WERI-Rb-1 (cell line): ENCODE measurements around the gene GRIN1.
"Not testable (repeated sequence)": the region's sequence is repeated elsewhere in the genome, so short reads cannot be mapped to it uniquely, and the experiment has no call there.

Experiments
- DNase-seq: peaks from one replicate; pipeline ENCODE4 v3.0.0-alpha.2; 2020
- H3K27ac ChIP-seq: fragments of 250-450 bp; sonication (Bioruptor Pico); 2 replicates; pipeline ENCODE4 v1.5.1; 2020; ENCODE audit warnings: mild to moderate bottlenecking, moderate library complexity
- H3K27me3 ChIP-seq: fragments of 250-450 bp; sonication (Bioruptor Pico); 2 replicates; pipeline ENCODE4 v1.5.1; 2021; ENCODE audit warnings: mild to moderate bottlenecking, low read depth, moderate library complexity; ENCODE audit not compliant: insufficient read depth, severe bottlenecking
- H3K36me3 ChIP-seq: fragments of 250-450 bp; sonication (Bioruptor Pico); 2 replicates; pipeline ENCODE4 v1.5.1; 2020; ENCODE audit warnings: mild to moderate bottlenecking, moderate library complexity
- H3K4me3 ChIP-seq: 2 replicates; pipeline ENCODE4 v1.5.1; 2011; ENCODE audit warnings: low read depth, mild to moderate bottlenecking, control low read depth, low read length
- H3K9me3 ChIP-seq: fragments of 250-450 bp; sonication (Bioruptor Pico); 2 replicates; pipeline ENCODE4 v1.5.1; 2021; ENCODE audit warnings: mild to moderate bottlenecking, moderate library complexity; ENCODE audit not compliant: severe bottlenecking
- CTCF ChIP-seq: IDR thresholded peaks from 2 replicates; pipeline ENCODE4 v1.5.1; 2011; ENCODE audit warnings: low read depth, mild to moderate bottlenecking, control low read depth, inconsistent platforms, low read length

The GRIN1 gene

GRCh38 chr9:137129456-137130175, 9.3 kb upstream of the GRIN1 start:
- Histone ChIP-seq H3K9me3 (no peaks in the 10 kb centered on the region), H3K4me3 (peak overlapping the region; percentile 90), H3K27ac (peak overlapping the region; percentile 88), H3K36me3 (no peaks in the 10 kb centered on the region; the same call in 1 of the 2 replicates), H3K27me3 (no peaks in the 10 kb centered on the region)
- no peak for TF ChIP-seq CTCF
- DNase-seq = peak; percentile 93

GRCh38 chr9:137130176-137130755, 8.7 kb upstream of the GRIN1 start:
- DNase-seq = no peak
- TF ChIP-seq CTCF = no peak
- Histone ChIP-seq H3K36me3 (no peaks in the 10 kb centered on the region; the same call in 1 of the 2 replicates), H3K27ac (peak overlapping the region; percentile 88), H3K9me3 (no peaks in the 10 kb centered on the region), H3K27me3 (no peaks in the 10 kb centered on the region), H3K4me3 (peak overlapping the region; percentile 90)

GRCh38 chr9:137134191-137134590, 4.8 kb upstream of the GRIN1 start:
- Histone ChIP-seq H3K27ac (no peak overlapping the region), H3K27me3 (peaks cover 6% of the 10 kb centered on the region)
- TF ChIP-seq CTCF = no peak

GRCh38 chr9:137135154-137135553, 3.8 kb upstream of the GRIN1 start:
- peaks cover 12% of the 10 kb centered on the region for H3K27me3 ChIP-seq
- DNase-seq, H3K27ac ChIP-seq, H3K36me3 ChIP-seq, H3K9me3 ChIP-seq, H3K4me3 ChIP-seq: not testable (repeated sequence)

More at GRCh38 chr9:137134191-137134590, 4.8 kb upstream of the GRIN1 start:
- no peaks in the 10 kb centered on the region for H3K9me3 ChIP-seq
- no peaks in the 10 kb centered on the region; the same call in 1 of the 2 replicates for H3K36me3 ChIP-seq
- no peak for DNase-seq
- H3K4me3 ChIP-seq = no peak overlapping the region

- Histone ChIP-seq H3K27ac (no peak overlapping the region), H3K9me3 (no peaks in the 10 kb centered on the region), H3K4me3 (no peak overlapping the region), H3K36me3 (no peaks in the 10 kb centered on the region), H3K27me3 (peaks cover 12% of the 10 kb centered on the region)
- no peak for DNase-seq
- no peak for TF ChIP-seq CTCF
These were observed 2.6 kb upstream of the GRIN1 start for GRCh38 chr9:137136261-137136880.

- peak; percentile 73 for DNase-seq
- H3K27me3 ChIP-seq = peaks cover 12% of the 10 kb centered on the region
- TF ChIP-seq CTCF = no peak
- H3K36me3 ChIP-seq = no peaks in the 10 kb centered on the region
- H3K4me3 ChIP-seq = no peak overlapping the region
- no peak overlapping the region; the same call in 1 of the 2 replicates for H3K27ac ChIP-seq
- no peaks in the 10 kb centered on the region for H3K9me3 ChIP-seq
These were observed 1.9 kb upstream of the GRIN1 start for GRCh38 chr9:137136881-137137607.
